OCI-LY1 (cell line): Measurements from ENCODE around the gene RRN3.
A peak's percentile ranks its signal among the peaks of the same experiment; 100 is the strongest.
"Not testable (repeated sequence)": the region's sequence is repeated elsewhere in the genome, so short reads cannot be mapped to it uniquely, and the experiment has no call there.

Source experiments
- H2AFZ ChIP-seq: fragments of 200-600 bp; sonication (generic), shearing (Covaris generic); 2 replicates; pipeline ENCODE4 v1.6.0; 2014; ENCODE audit warnings: antibody characterized with exemption, mild to moderate bottlenecking, low read length
- H3F3A ChIP-seq: fragments of 200-600 bp; sonication (generic), shearing (Covaris generic); 2 replicates; pipeline ENCODE4 v1.6.0; 2014; ENCODE audit warnings: mild to moderate bottlenecking, antibody characterized with exemption, low read length, moderate library complexity; ENCODE audit not compliant: insufficient read depth
- H3K27ac ChIP-seq: fragments of 200-600 bp; sonication (generic); 2 replicates; pipeline ENCODE4 v1.5.1; 2014; ENCODE audit warnings: low read length, mixed run types, mild to moderate bottlenecking, low read depth; ENCODE audit not compliant: poor library complexity, severe bottlenecking
- H3K27me3 ChIP-seq: fragments of 200-600 bp; sonication (generic); 2 replicates; pipeline ENCODE4 v1.6.0; 2014; ENCODE audit warnings: antibody characterized with exemption, mild to moderate bottlenecking, low read length, moderate library complexity; ENCODE audit not compliant: insufficient read depth
- H3K36me3 ChIP-seq: fragments of 200-600 bp; sonication (generic); 2 replicates; pipeline ENCODE4 v1.6.1; 2014; ENCODE audit warnings: mild to moderate bottlenecking, antibody characterized with exemption, low read length, moderate library complexity, mixed read lengths; ENCODE audit not compliant: insufficient read depth
- H3K4me1 ChIP-seq: fragments of 200-600 bp; sonication (generic); 2 replicates; pipeline ENCODE4 v1.5.1; 2014; ENCODE audit warnings: mild to moderate bottlenecking, low read length, moderate library complexity; ENCODE audit not compliant: insufficient read depth, severe bottlenecking
- H3K4me2 ChIP-seq: fragments of 200-600 bp; sonication (generic), shearing (Covaris generic); 2 replicates; pipeline ENCODE4 v1.6.1; 2014; ENCODE audit warnings: low read length
- H3K4me3 ChIP-seq: fragments of 200-600 bp; sonication (generic); 2 replicates; pipeline ENCODE4 v1.5.1; 2014; ENCODE audit warnings: low read length, low read depth, mild to moderate bottlenecking, mixed read lengths; ENCODE audit not compliant: poor library complexity, severe bottlenecking
- H3K79me2 ChIP-seq: fragments of 200-600 bp; shearing (Covaris generic); 2 replicates; pipeline ENCODE4 v1.6.1; 2016; ENCODE audit warnings: mixed run types, low read length, mixed read lengths; ENCODE audit not compliant: insufficient read depth
- H3K9ac ChIP-seq: fragments of 200-600 bp; sonication (generic), shearing (Covaris generic); 2 replicates; pipeline ENCODE4 v1.6.1; 2014; ENCODE audit warnings: mild to moderate bottlenecking, low read length, mixed read lengths
- H3K9me2 ChIP-seq: fragments of 200-600 bp; sonication (generic), shearing (Covaris generic); 2 replicates; pipeline ENCODE4 v1.6.1; 2014; ENCODE audit warnings: low read depth, mild to moderate bottlenecking, low read length, mixed read lengths
- H3K9me3 ChIP-seq: fragments of 200-600 bp; shearing (Covaris generic); 2 replicates; pipeline ENCODE4 v1.6.1; 2014; ENCODE audit warnings: low read length, mixed read lengths
- H4K20me1 ChIP-seq: fragments of 200-600 bp; sonication (generic), shearing (Covaris generic); 2 replicates; pipeline ENCODE4 v1.6.0; 2016; ENCODE audit warnings: mild to moderate bottlenecking, low read length; ENCODE audit not compliant: insufficient read depth
- CTCF ChIP-seq: fragments of 200-600 bp; sonication (generic), shearing (Covaris generic); IDR thresholded peaks from 2 replicates; pipeline ENCODE4 v1.5.1; 2017; ENCODE audit warnings: mild to moderate bottlenecking, antibody characterized with exemption, low read length, moderate library complexity, mixed read lengths
- EZH2 ChIP-seq: fragments of 200-600 bp; sonication (generic), shearing (Covaris generic); IDR thresholded peaks from 2 replicates; pipeline ENCODE4 v1.8.0; 2017; ENCODE audit warnings: borderline replicate concordance, mixed run types, mild to moderate bottlenecking, antibody characterized with exemption, low read length, moderate library complexity, mixed read lengths

RRN3 gene

GRCh38 chr16:15046692-15047376, 47.2 kb downstream of the RRN3 start:
- no peaks in the 10 kb centered on the region for H3K27me3 ChIP-seq
- no peaks in the 10 kb centered on the region for H3K4me1 ChIP-seq
- no peak overlapping the region for H3K4me2 ChIP-seq
- 0 out of 2 replicates have a peak, but pooled peaks cover 3% of the 10 kb centered on the region for H3K79me2 ChIP-seq
- H3K27ac ChIP-seq: no peak overlapping the region
- no peaks in the 10 kb centered on the region for H3K9me3 ChIP-seq
- H4K20me1 ChIP-seq: no peaks in the 10 kb centered on the region
- no peaks in the 10 kb centered on the region for H3F3A ChIP-seq
- no peak overlapping the region for H3K9ac ChIP-seq
- H3K4me3 ChIP-seq: no peak overlapping the region
- H2AFZ ChIP-seq: no peak overlapping the region
- H3K9me2 ChIP-seq: no peaks in the 10 kb centered on the region
- peaks cover 17% of the 10 kb centered on the region for H3K36me3 ChIP-seq
- TF ChIP-seq EZH2: no peak
- TF ChIP-seq CTCF: peak; percentile 29; the same call in 1 of the 2 replicates

GRCh38 chr16:15045270-15045669, 48.8 kb downstream of the RRN3 start:
- not testable (repeated sequence) for H3K4me3 ChIP-seq, H3K4me2 ChIP-seq, H3K79me2 ChIP-seq, H3K27ac ChIP-seq, H3K27me3 ChIP-seq, H2AFZ ChIP-seq, H3F3A ChIP-seq, H3K9me3 ChIP-seq, H3K9ac ChIP-seq, H3K4me1 ChIP-seq, H4K20me1 ChIP-seq, H3K9me2 ChIP-seq
- H3K36me3 ChIP-seq: peaks cover 30% of the 10 kb centered on the region

- no peak overlapping the region for H3K4me2 ChIP-seq
- H3F3A ChIP-seq: no peaks in the 10 kb centered on the region
- H2AFZ ChIP-seq: no peak overlapping the region
- H3K4me3 ChIP-seq: no peak overlapping the region
- no peak overlapping the region for H3K9ac ChIP-seq
- H3K4me1 ChIP-seq: no peaks in the 10 kb centered on the region
- H4K20me1 ChIP-seq: no peaks in the 10 kb centered on the region
- H3K36me3 ChIP-seq: peaks cover 40% of the 10 kb centered on the region
- H3K27me3 ChIP-seq: no peaks in the 10 kb centered on the region
- no peaks in the 10 kb centered on the region for H3K9me2 ChIP-seq
- H3K9me3 ChIP-seq: no peaks in the 10 kb centered on the region
- H3K27ac ChIP-seq: no peak overlapping the region
- no peak for TF ChIP-seq EZH2
- no peak for TF ChIP-seq CTCF
- H3K79me2 ChIP-seq: no peaks in the 10 kb centered on the region
Measured at GRCh38 chr16:15044286-15044685, 49.8 kb downstream of the RRN3 start.

GRCh38 chr16:15043344-15043743, 50.7 kb downstream of the RRN3 start:
- peaks cover 50% of the 10 kb centered on the region for H3K36me3 ChIP-seq
- no peaks in the 10 kb centered on the region for H3F3A ChIP-seq
- no peaks in the 10 kb centered on the region for H3K9me2 ChIP-seq
- H4K20me1 ChIP-seq: no peaks in the 10 kb centered on the region
- H2AFZ ChIP-seq: no peak overlapping the region
- no peak overlapping the region for H3K9ac ChIP-seq
- no peaks in the 10 kb centered on the region for H3K4me1 ChIP-seq
- no peaks in the 10 kb centered on the region for H3K9me3 ChIP-seq
- H3K79me2 ChIP-seq: no peaks in the 10 kb centered on the region
- no peaks in the 10 kb centered on the region for H3K27me3 ChIP-seq
- no peak overlapping the region for H3K4me3 ChIP-seq
- TF ChIP-seq CTCF (no peak), EZH2 (no peak)
- no peak overlapping the region for H3K27ac ChIP-seq
- H3K4me2 ChIP-seq: no peak overlapping the region
